ENCODE measurements around the gene TNS2. TPM values are rescaled to one million over a fixed set of nuclear protein-coding genes. Genes with fewer than 3 reads are reported as not detected.

TNS2 gene
- total and polyA plus RNA-seq, 2 donors (not counting 1 experiment from before 2014, with no cell fraction given): 0.60 to 1.3 TPM

DNA sequence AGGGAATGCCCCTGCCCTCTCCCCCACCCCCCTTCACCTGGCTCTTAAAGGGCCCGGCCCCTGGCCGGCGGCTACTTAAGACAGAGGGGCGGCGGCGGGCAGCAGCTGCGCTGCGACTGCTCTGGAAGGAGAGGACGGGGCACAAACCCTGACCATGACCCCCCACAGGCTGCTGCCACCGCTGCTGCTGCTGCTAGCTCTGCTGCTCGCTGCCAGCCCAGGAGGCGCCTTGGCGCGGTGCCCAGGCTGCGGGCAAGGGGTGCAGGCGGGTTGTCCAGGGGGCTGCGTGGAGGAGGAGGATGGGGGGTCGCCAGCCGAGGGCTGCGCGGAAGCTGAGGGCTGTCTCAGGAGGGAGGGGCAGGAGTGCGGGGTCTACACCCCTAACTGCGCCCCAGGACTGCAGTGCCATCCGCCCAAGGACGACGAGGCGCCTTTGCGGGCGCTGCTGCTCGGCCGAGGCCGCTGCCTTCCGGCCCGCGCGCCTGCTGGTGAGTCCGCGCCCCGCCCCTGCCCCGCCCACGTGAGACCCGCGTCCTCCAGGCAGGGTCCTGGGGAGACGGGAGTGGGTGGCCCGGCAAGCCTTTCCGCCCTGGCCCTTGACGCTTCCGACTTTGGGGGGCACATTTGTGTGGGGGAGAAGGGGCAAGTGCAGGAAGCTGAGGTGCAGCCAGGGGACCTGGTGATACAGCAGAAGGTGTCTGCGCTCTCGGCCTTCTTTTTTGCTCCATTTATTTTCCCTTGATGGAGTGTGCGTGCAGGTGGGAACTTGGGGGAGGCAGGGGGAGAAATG, 47.9 kb downstream of the TNS2 start, which contains the start of gene IGFBP6:
TSS of gene IGFBP6 (plus strand) at position 104 of the 790 bp plus-strand sequence. CDS start at position 155, 51 bp downstream.
- peak within 1 kb of the TSS in 4 of 5 experiments; percentile 51 to 69 (median 58) for H3K4me3 ChIP-seq (ENCODE audit: control extremely low read depth in 1 of 5, extremely low read depth in 1 of 5, insufficient read depth in 1 of 5, low read depth in 2 of 5, low read length in 4 of 5)
- peaks cover 32% of the 10 kb centered on the region for H3K4me1 Mint-ChIP-seq
- H3K9ac ChIP-seq (ENCODE audit: low read length): peak within 1 kb of the TSS; percentile 78
- ChIA-PET POLR2A (interaction anchor here (0.5 to 2.6 kb wide), 4 partner anchors 12 to 226 kb away, joined by 3 to 11 read pairs (median 4); partner anchors contain the start of gene SPRYD3), CTCF (interaction anchor here (0.6 to 13.1 kb wide), 10 partner anchors 11 to 716 kb away, joined by 3 to 344 read pairs (median 6); partner anchors contain the start of gene SPRYD3)
- ATAC-seq (ENCODE audit: low read depth) (peak; percentile 80), DNase-seq (peak; percentile 76)
- H4K20me1 ChIP-seq (ENCODE audit: control insufficient read depth, insufficient read depth, low read length, poor library complexity, severe bottlenecking): no peaks in the 10 kb centered on the region
- H3K27me3 Mint-ChIP-seq: peaks cover 21% of the 10 kb centered on the region
- H2AFZ ChIP-seq (ENCODE audit: insufficient read depth, low read depth, low read length, poor library complexity, severe bottlenecking): peak within 1 kb of the TSS; percentile 89
- peak within 1 kb of the TSS; percentile 90 for H3K4me3 Mint-ChIP-seq
- intact Hi-C loops (cut with micrococcal nuclease): loop anchor here (1.0 to 5.0 kb wide), 2 partner anchors 18 to 45 kb away; partner anchors contain the start of genes SPRYD3 and TNS2
- H3K4me1 ChIP-seq (ENCODE audit: control insufficient read depth in 2 of 2, insufficient read depth in 2 of 2, low read length in 2 of 2): peaks cover 24 to 32% of the 10 kb centered on the region in 2 donors
- no peaks in the 10 kb centered on the region for H3K36me3 ChIP-seq (replicated peaks in 1 of 2; ENCODE audit: control extremely low read depth in 1 of 2, control insufficient read depth in 1 of 2, extremely low read depth in 1 of 2, insufficient read depth in 2 of 2, low read length in 1 of 2)
- H3K9me3 ChIP-seq (ENCODE audit: control extremely low read depth in 1 of 3, control insufficient read depth in 2 of 3, insufficient read depth in 1 of 3, low read length in 2 of 3): no peaks in the 10 kb centered on the region
- H3K79me2 ChIP-seq (ENCODE audit: control insufficient read depth, insufficient read depth, low read length): no peaks in the 10 kb centered on the region
- under 1% methylated on average over 46 of the region's 51 CpGs for WGBS (ENCODE audit: insufficient coverage)
- TF ChIP-seq CTCF (IDR thresholded peaks at IDR 0.05) (no peak), EZH2 (IDR thresholded peaks at IDR 0.05; ENCODE audit: borderline replicate concordance, insufficient read depth, low read depth, low read length, poor library complexity, severe bottlenecking) (no peak)
- peak within 1 kb of the TSS; percentile 53 for H3K27ac Mint-ChIP-seq
- H3K4me2 ChIP-seq (replicated peaks; ENCODE audit: low read depth, low read length, poor library complexity, severe bottlenecking): peak within 1 kb of the TSS; percentile 100
- peaks cover 0 to 18% (median 8%) of the 10 kb centered on the region in 4 experiments for H3K27me3 ChIP-seq (replicated peaks in 1 of 4; ENCODE audit: control extremely low read depth in 1 of 4, control insufficient read depth in 3 of 4, insufficient read depth in 4 of 4, low read length in 3 of 4)
- no peak within 1 kb of the TSS for H3K27ac ChIP-seq (ENCODE audit: low read length in 2 of 2)
- no peaks in the 10 kb centered on the region for H3K9me3 Mint-ChIP-seq (ENCODE audit: insufficient read depth)
